MV-4-11 (cell line): ENCODE data around the gene CPAMD8.

Experiments used
- DNase-seq: peaks from one replicate; lab custom pipeline; 2025; lab: John Stamatoyannopoulos, UW

The CPAMD8 gene

DNA sequence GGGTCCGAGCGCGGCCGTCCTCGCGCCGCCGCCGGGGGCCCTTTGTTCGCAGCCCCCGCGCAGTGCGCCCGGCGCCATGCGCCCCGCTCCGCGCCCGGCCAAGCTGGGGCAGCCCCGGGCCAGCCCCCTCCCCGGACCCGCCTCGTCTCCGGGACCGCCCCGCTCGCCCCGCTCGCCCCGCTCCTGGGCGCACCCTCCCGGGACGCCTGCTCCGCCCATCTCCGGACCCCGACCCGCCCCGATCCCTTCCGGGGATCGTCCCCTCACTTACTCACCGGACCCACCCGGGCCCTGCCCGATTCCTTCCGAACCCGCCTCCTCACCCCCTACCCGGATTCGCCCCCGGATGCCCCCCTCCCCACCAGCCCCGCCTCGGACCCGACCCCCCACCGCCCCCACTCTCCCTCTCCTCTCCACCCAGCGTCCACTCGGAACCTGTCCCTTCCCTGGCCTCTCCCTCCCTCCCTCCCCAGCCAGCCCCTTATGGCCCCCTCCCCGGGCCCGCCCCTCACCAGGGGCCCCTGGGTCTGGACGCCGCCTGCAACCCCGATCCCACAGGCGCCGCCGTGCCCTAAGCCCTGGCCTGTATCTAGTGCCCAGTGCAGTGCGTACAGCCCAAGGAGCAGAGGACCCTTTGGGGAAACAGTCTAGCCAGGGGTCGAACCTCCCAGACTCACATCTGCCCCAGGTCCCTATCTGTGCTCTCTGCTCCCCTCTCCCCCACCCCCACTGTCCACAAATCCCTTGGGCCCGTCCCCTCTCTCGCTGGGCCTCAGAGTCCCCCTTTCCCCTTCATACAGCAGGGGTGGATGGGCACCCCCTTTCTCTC, at the start of gene CPAMD8:
CPAMD8 (minus strand) TSS at position 105 of the 829 bp plus-strand sequence. CDS start 168 bp downstream, outside the sequence.
- no peak for DNase-seq

DNA sequence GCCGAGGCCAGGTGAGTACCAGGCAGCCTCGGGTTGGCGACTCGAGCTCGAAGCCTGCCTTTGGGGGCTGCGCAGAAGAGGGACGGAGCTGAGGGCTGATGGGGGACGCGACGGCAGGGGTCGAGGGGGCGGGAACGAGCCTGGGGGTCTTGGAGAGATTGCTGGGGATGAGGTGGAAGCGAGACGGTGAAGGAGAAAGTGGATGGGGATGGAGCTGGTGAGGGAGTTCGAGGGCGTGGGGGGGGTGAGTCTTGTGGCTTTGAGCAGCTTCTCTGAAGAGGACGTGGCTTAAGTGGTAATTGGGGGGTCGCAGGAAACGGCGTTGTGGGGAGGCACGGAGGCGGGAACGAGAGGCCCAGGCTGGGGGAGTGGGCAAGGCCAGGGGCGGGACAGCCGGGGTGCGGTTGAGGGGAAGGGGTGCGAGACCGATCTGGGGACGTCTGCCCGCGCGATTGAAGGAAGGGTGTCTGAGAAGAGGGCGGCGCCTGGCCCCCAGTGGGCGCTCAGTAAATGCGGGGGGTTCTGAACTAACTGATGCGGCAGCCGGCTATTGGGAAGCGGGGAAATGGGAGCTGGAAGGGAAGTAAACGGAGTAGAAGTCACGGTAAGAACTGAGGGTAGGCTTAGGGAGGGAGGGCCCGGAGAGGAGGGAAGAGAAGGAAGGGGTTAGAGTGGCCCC, 49.4 kb upstream of the CPAMD8 start:
- DNase-seq: peak; percentile 47

GRCh38 chr19:17075035-17075863, 48.6 kb upstream of the CPAMD8 start, which contains the start of the genes HAUS8 and MYO9B:
TSS of gene HAUS8 (minus strand) at chr19:17075452. CDS start at chr19:17075422, 30 bp downstream.
TSS of gene MYO9B (plus strand) at chr19:17075777. CDS start at chr19:17101718, 25,941 bp downstream.
- DNase-seq: peak; percentile 99

- DNase-seq: no peak
These were observed 48.0 kb upstream of the CPAMD8 start for GRCh38 chr19:17074634-17075034.

DNA sequence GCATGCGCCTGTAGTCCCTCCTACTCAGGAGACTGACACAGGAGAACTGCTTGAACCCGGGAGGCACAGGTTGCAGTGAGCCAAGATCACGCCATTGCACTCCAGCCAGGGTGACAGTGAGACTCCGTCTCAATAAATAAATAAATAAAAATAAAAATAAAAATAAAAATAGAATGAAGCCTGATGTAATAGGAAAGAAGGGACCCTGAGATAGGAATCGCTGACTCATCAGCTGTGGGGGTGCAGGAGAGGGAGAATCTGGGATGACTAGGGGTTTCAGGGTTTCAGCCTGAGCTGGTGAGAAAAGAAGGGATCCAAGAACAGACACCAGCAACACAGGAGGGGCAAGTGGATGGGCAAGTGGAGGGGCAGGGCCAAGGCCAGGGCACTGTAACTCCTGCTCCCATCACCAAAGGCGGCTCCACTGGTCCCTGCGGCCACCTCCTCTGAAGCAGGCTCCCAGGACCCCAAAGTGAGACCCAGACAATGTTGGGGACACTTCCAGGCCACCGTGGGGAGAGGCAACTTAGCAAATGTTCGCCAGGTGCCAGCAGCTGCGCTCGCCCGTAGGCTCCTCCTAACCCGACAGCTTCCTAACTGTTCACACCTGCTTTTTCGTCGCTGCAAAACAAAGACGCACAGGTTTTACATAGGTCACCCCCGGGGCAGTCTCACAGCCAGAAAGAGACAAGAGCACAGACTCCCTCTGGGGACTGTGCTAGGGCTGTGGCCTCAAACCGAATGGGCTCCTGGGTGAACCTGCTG, 47.4 kb upstream of the CPAMD8 start:
- no peak for DNase-seq

DNA sequence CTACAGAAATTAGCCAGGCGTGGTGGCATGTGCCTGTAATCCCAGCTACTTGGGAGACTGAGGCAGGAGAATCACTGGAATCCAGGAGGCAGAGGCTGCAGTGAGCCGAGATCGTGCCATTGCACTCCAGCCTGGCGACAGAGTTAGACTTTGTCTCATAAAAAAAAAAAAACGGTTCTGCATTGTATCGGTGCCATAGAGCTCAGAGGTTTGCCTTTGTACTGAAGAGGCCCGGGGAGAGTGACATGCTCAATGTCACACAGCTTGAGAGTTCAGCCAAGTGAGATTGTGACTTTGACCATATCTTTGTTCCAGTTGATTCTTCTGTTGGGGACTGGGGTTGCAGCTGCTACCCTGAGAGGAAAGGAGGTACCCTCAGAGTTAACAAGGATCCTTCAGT, 44.3 kb upstream of the CPAMD8 start:
- DNase-seq: no peak

GRCh38 chr19:17070421-17070820, 43.8 kb upstream of the CPAMD8 start:
- DNase-seq: peak; percentile 20

GRCh38 chr19:17069193-17069592, 42.6 kb upstream of the CPAMD8 start:
- no peak for DNase-seq

DNA sequence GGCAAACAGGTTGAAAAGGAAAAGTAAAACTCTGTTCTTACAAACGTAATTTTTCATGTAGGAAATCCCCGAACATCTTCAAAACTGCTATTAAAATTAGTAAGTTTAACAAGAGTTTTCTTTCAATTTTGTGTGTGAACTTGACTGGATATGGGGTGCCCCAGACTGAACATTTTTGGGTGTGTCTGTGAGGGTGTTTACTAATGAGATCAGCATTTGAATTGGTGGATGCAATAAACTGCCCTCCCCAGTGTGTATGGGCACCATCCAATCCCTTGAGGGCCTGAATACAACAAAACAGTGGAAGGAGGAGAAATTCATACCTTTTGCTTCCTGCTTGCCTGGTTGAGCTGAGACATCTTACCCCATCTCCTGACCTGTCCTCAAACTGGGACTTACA, 36.8 kb upstream of the CPAMD8 start:
- no peak for DNase-seq

DNA sequence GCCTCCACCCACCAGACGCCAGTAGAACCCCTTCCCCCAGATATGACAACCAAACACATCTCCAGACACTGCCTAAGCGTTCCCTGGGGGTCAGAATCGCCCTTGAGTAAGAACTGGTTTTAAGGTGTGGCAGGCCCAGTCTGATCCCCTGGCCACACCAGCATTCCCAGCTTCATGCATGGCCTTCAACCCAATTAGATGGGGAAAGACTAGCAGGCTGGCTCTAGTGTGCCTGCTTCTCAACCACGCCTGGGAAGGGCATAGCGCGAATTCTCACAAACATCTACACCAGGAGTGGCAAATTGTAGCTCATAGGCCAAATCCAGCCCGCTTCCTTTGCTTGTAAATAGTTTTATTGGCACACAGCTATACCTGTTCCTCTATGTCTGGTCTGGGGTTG, 35.1 kb upstream of the CPAMD8 start:
- DNase-seq: no peak

DNA sequence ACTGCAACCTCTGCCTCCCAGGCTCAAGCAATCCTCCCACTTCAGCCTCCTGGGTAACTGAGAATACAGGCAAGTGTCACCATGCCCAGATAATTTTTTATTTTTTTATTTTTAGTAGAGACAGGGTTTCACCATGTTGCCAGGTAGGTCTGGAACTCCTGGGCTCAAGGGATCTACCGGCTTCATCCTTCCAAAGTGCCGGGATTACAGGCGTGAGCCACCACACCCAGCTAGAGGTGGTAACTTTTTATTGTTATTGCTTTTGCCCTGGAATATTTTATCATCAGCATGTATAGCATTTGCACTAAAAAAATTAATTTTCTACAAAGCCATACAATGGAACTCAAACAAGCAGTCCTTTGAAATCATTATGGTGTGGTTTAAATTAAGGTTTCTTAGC, 34.6 kb upstream of the CPAMD8 start:
- DNase-seq: no peak

DNA sequence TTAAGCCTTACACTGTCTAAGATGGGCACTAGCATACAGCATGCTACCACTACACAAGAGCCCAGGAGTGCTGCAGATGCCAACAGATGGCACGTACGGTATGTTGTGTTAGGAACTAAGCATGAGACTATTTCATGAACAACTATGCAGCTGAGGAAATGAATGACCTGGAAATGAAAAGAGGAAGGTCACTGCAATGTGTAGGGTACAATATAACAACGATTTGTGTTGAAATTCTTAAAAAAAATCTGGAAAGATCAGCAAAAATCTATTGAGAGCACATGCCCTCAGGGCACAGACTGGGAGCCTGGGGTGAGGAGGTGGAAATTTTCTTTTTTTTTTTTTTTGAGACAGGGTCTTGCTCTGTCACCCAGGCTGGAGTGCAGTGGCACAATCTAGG, 34.2 kb upstream of the CPAMD8 start:
- DNase-seq: peak; percentile 33

GRCh38 chr19:17058236-17058635, 31.6 kb upstream of the CPAMD8 start:
- no peak for DNase-seq

DNA sequence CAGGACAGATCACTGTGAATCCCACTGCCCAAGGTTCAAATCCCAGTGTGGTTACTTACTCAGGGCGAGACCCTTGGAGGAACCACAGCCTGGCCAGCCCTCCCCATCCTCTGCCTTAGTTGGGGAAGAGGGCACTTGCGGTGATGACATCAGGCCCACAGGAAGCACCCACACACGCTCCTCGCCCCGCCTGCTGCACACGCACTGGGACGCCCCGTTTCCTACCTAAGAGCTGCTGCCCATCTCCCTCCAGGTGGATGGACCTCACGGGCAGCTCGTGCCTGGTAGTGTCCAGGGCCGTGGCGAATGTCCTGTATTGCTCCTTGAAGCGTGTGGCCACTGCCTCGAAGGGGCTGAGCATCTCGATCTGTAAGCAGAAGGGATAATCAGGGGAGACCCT, 29.0 kb upstream of the CPAMD8 start:
- DNase-seq: no peak

DNA sequence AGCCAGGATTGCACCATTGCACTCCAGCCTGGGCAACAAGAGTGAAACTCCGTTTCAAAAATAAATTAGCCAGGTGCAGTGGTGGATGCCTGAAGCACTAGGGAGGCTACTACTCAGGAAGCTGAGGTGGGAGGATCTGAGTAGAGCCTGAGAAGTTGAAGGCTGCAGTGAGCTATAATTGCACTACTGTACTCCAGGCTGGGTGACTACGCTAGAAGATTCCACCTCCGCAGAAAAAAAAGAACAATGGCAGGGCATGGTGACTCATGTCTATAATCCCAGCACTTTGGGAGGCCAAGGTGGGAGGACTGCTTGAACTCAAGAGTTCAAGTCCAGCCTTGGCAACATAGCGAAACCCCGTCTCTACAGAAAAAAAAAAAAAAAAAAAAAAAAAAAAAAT, 28.1 kb upstream of the CPAMD8 start:
- no peak for DNase-seq

GRCh38 chr19:17052439-17052838, 25.8 kb upstream of the CPAMD8 start:
- DNase-seq: peak; percentile 44

DNA sequence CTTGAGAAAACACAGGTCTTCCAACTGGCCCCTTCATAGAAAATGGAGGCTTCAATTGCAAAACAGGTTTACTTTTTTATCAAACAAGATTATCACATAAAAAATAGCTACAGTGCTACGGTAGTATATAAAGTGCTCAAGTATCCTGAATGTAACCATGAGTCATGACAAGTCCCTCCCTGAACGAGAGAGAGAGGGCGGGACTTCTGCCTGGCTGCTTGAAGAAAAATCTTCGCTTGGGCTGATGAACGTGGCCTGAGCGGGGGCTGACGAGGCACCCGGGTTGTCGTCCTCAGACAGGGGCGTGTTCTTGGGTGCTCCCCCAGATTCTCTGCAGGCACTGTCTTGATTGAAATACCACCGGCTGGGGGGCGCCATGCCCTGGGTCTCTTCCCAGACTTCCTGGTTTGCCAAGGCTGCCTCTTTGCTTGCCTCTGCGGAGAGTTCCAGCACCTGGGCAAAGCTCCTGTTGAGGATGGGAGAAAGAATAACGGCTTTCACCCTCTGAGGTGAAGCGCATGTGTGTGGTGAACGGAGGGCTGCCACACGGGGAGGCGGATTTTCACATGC, 23.2 kb upstream of the CPAMD8 start:
- DNase-seq: no peak

DNA sequence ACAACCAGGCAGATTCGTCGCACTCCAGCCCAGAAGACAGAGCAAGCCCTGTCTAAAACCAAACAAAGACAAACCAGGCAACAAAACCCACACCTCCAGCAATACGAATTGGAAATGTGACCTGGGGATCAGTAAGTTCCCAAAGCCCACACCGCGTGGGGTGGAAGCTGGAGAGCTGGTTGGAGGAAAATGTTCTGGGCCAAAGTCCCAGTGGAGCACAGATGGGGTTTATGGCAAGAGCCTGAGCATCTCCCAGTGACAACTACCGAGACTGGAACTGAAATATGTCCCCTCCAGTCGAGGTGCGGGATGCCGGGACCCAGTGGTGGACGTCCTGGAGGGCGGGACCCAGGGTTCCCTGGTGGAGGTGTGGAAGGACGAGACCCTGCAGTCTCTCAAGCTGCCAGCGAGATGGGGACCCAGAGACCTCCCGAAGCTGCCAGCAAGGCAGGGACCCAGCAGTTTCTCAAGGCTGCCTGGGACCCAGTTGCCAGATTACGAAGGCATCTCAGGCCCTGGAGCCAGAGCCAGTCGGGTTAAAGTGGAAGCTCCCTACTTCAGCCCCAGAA, 22.4 kb upstream of the CPAMD8 start:
- DNase-seq: no peak

DNA sequence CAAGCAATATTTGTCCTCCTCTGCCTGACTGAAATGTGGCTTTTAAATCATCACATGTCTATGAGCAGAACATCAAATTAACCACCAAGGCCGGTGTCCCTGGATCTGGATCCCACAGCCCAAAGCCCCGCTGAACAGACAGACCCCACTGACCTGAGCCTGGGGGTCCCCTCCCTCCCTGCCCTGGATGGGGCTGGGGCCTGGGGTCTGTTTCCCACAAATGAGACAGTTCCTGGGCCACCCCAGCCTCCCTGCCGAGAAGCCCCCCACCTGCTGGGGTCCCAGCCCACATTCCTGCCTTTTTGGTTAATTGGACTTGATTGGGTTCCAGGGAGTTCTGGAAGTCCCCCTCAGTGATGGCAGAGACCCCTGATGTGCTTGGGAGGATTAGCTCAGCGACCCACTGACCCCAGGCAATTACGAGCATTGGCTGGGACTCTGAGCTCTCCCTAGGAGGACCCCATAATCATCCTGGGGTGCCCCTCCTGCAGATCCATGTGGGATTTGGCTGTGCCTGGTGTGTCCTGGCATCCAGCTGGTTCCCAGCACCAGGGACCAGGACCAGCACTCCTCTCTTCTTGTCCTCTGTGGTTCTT, 19.4 kb upstream of the CPAMD8 start:
- DNase-seq: no peak

GRCh38 chr19:17043744-17044143, 17.1 kb upstream of the CPAMD8 start:
- no peak for DNase-seq

GRCh38 chr19:17041976-17042375, 15.4 kb upstream of the CPAMD8 start:
- no peak for DNase-seq
